HS-27A (cell line): ENCODE results near the gene SMIM38.

Experiments used
- DNase-seq: peaks from one replicate; pipeline ENCODE4 v3.0.0-alpha.2; 2012; ENCODE audit warnings: low read depth, missing footprints

The SMIM38 gene

DNA sequence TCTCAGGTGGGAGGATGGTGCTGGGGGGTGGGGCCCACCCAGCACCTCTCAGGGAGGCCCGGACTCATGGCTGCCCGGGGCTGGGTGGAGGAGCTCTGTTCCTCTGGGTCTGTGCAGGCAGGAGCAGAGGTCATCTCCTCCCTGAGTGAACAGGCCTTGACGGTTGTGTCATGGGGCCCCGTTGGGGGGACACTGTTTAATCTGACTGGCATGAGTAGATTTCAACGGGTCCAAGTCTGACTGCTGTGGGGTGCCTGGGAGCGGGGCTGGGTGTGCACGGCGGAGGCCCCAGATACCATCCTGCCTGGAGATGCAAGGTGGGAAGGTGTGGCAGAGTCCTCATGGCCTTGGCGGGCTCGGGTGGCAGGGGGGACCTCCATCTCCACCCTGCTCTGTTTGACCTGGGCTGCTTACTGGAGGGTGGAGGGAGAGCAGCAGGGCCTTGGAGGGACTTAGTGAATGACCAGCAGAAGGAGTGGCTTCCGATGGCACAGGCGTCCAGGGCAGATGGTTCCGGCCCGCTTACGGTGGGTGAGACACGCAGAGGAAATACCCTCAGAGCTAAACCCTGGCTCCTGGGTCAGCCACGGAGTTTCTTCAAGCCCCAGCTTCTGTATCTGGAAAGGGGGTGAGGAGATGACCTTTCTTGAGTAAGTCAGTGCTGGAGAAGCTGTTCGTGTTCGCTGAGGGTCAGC is 48.7 kb downstream of the SMIM38 start:
- no peak for DNase-seq

DNA sequence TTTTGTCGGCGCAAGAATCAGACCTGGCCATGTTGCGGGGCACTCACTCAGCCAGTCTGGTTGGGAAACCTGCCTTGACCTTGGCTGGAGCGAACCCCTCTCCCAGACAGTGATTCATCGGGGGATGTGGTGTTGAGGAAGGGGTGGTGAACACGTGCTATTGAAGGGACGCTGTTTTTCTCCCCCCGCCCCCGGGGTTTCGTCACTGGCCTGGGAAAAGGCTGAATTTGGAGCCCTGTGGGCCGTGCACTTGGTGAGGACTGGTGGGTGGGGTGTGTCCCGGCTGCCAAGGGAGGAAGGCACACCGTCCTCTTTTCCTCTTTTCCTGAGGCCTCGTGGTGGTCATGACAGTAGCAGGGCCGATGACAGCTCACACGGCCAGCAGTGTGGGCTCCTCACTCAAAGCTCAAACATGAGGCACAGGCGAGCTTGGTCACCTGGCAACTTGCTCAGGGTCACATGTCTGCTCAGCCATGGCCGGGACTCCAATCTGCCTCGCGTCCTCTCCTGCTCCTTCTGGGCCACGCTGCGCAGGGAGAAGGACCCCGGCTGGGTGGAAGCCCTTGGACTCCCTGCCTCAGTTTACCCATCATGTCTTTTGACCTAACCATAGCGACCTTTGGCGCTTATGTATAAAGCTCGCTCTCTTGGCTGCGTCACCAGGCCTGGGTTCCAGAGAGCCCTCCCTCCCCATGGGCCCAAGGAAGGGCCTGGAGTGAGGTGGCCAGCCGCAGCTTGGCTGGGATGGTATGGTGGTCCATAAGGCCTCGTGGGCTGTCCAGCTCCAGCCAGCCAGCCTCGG is 49.4 kb downstream of the SMIM38 start:
- DNase-seq = no peak
